Activated T-helper 9 cell treated with anti-CD3 and anti-CD28 coated beads, Interleukin-2, amount 50 U/mL, for 16 hours (primary cell): ENCODE results near the gene KDM1A.
A peak's percentile ranks its signal among the peaks of the same experiment; 100 is the strongest.
"Not testable (repeated sequence)": the region's sequence is repeated elsewhere in the genome, so short reads cannot be mapped to it uniquely, and the experiment has no call there.

ENCODE experiments used
- DNase-seq: peaks from one replicate; pipeline ENCODE4 v3.0.0-alpha.2; 2020; ENCODE audit warnings: low read depth

Gene KDM1A

GRCh38 chr1:23019094-23019862 is at the start of gene KDM1A:
KDM1A (plus strand) TSS chr1:23019468; CDS start chr1:23019597, 129 bp downstream.
- DNase-seq = peak; percentile 93

- DNase-seq = no peak
Measured at GRCh38 chr1:22970096-22970495, 49.2 kb upstream of the KDM1A start.

GRCh38 chr1:22971161-22971560 is 48.1 kb upstream of the KDM1A start:
- DNase-seq = no peak

GRCh38 chr1:22971611-22972405 is 47.5 kb upstream of the KDM1A start:
- DNase-seq = no peak

GRCh38 chr1:22972760-22973159 is 46.5 kb upstream of the KDM1A start, which contains the start of gene LACTBL1:
LACTBL1 (minus strand) TSS chr1:22972866; CDS start chr1:22972316, 550 bp downstream.
- no peak for DNase-seq

GRCh38 chr1:22975694-22976093 is 43.6 kb upstream of the KDM1A start:
- no peak for DNase-seq

- DNase-seq = no peak
Measured at GRCh38 chr1:22976127-22976460, 43.2 kb upstream of the KDM1A start.

GRCh38 chr1:22976461-22977243 is 42.6 kb upstream of the KDM1A start:
- DNase-seq = no peak

- DNase-seq = no peak
Measured at GRCh38 chr1:22978299-22978698, 41.0 kb upstream of the KDM1A start.

GRCh38 chr1:22980471-22980790 is 38.8 kb upstream of the KDM1A start:
- DNase-seq = not testable (repeated sequence)

- DNase-seq = no peak
Measured at GRCh38 chr1:22983944-22984343, 35.3 kb upstream of the KDM1A start.

- DNase-seq = not testable (repeated sequence)
Measured at GRCh38 chr1:22992384-22992783, 26.9 kb upstream of the KDM1A start.

GRCh38 chr1:22993220-22993795 is 26.0 kb upstream of the KDM1A start:
- DNase-seq = not testable (repeated sequence)

GRCh38 chr1:22995774-22996173 is 23.5 kb upstream of the KDM1A start:
- DNase-seq = no peak

- DNase-seq = not testable (repeated sequence)
Measured at GRCh38 chr1:22997528-22997927, 21.7 kb upstream of the KDM1A start.

- DNase-seq = not testable (repeated sequence)
Measured at GRCh38 chr1:23000133-23000532, 19.1 kb upstream of the KDM1A start.

- not testable (repeated sequence) for DNase-seq
Measured at GRCh38 chr1:23002218-23002617, 17.1 kb upstream of the KDM1A start.

- DNase-seq = no peak
Measured at GRCh38 chr1:23004112-23004511, 15.2 kb upstream of the KDM1A start.

GRCh38 chr1:23004769-23005168 is 14.5 kb upstream of the KDM1A start:
- not testable (repeated sequence) for DNase-seq

GRCh38 chr1:23007106-23007505 is 12.2 kb upstream of the KDM1A start:
- DNase-seq = no peak

- no peak for DNase-seq
Measured at GRCh38 chr1:23008901-23009300, 10.4 kb upstream of the KDM1A start.

GRCh38 chr1:23010025-23010424 is 9.2 kb upstream of the KDM1A start:
- not testable (repeated sequence) for DNase-seq
